Stromal cell of bone marrow (primary cell): Measurements from ENCODE around the gene HEMK1.

ENCODE experiments used
- DNase-seq: peaks from one replicate; pipeline ENCODE4 v3.0.0-alpha.2; 2012; ENCODE audit warnings: low read depth

The HEMK1 gene

DNA sequence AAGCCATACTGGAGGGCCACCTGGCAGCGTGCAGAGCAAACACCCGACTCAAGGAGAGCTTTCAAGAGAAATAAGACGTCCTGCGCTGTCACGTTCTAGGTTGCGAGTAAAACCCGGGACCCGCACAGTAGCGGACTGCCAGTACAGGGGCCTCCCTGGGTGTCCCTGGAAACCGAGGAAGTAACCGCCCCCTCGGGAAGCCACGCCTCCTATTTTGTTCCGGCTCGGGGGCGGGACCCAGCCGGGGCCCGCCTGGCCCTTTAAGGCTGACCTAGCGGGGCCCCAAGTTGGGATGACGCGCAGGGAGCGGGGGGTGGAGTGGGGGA is 47.4 kb downstream of the HEMK1 start:
- DNase-seq: peak; percentile 86

DNA sequence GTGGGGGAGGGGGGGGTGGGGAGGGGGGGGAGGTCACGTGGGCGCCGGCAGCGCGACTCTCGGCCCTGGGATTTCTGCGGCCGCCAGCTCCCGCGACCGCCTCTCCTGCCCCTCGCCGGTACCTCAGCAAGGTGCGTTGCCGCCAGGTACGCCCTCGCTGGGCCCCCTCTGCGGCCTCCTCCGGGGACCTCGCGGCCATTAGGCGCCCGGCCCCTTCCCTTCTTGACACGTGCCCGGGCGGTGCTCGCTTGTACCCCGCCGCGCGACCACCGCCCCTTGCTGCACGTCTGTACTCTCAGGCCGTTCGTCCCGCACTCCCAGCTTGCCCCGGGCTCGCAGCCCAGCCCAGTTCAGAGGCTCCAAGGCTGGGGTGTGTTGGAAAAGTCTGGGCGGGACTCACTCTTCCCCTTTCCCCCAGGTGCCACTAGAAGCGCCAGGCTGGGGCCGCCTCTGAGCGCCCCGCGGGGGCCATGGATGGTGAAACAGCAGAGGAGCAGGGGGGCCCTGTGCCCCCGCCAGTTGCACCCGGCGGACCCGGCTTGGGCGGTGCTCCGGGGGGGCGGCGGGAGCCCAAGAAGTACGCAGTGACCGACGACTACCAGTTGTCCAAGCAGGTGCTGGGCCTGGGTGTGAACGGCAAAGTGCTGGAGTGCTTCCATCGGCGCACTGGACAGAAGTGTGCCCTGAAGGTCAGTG is 47.9 kb downstream of the HEMK1 start, which contains the start of gene MAPKAPK3:
MAPKAPK3 (plus strand) TSS at position 56 of the 696 bp plus-strand sequence; CDS start at position 471, 415 bp downstream.
- no peak for DNase-seq

DNA sequence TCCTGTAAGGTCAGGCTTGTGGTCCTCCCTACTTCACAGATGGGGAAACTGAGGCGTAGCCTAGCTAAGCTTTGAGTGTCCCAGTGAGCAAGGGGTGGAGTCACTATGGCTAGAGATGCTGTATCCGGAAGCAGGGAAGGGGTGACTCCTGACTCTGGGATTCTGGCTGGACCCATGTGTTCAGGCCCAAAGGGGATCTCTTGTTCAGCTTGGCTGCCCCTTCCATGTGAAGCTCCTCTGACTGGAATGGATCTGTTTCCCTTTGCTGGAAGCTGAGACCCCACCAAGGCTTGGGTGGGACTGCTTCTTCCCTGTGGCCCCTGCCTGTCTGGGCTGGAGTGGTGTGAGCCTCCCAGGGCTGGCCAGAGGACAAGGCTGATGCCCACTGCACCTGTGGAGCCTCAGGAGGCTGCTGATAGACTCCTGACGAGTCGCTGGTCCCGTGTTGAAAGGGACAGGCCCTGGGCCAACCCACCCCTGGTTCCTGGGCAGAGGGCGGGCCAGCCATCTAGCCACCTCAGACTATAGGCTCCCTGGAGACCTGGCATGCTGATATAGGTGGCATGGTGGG is 48.7 kb downstream of the HEMK1 start:
- DNase-seq: no peak

DNA sequence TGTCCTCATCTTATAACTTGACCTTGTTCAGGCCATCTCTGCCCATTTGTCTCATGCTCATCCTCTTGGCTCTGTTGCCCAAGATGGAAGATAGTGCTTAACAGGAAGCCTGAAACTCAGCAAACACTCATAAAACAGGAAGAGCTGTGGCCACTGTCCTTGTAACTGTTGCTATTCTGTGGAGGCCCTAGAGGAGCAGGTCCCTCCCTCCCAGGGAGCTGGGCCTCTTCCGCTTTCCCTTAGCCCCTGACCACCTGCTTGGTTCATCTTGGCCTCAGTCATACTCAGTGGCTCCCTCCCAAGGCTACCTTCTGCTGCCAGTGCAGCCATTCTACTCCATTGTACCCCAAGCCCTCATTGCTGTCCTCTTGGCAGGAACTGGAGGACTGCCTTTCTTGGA is 51.1 kb downstream of the HEMK1 start:
- no peak for DNase-seq

DNA sequence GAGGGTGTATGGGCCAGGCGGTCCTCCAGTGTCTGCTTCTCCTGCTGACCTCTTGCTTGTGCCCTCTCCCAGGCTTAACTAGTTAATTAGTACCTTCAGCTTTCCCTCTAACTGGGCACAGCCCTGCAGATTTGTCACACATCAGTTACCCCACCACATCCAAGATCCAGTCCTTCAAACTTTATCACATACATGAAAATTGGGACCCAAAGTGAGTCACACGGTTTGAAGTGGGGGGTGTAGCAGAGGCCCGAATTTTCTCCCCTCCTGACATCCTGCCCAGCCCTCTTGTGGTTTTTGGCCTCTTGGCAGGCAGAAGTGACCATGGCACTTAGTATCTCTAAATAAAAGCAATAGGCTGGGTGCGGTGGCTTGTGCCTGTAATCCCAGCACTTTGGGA is 51.5 kb downstream of the HEMK1 start:
- DNase-seq: no peak

DNA sequence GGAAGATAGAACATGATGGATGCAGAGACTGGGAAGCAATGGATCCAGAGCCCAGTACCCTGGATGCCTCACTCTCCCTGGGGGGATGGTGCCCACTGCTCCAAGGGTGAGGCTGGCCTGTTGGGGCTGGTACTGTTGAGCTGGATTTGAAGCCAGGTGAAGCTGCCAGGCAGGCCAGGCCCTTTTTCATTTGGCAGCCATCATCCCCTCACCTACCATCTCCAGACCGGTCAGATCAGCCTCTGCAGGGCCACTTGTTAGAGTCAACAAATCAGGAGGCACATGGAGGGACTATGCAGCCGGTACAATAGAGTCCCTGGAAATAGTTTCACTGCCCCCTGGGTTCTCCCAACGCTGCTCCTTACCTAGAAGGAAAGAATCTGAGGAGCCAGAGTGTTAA is 53.6 kb downstream of the HEMK1 start:
- no peak for DNase-seq

DNA sequence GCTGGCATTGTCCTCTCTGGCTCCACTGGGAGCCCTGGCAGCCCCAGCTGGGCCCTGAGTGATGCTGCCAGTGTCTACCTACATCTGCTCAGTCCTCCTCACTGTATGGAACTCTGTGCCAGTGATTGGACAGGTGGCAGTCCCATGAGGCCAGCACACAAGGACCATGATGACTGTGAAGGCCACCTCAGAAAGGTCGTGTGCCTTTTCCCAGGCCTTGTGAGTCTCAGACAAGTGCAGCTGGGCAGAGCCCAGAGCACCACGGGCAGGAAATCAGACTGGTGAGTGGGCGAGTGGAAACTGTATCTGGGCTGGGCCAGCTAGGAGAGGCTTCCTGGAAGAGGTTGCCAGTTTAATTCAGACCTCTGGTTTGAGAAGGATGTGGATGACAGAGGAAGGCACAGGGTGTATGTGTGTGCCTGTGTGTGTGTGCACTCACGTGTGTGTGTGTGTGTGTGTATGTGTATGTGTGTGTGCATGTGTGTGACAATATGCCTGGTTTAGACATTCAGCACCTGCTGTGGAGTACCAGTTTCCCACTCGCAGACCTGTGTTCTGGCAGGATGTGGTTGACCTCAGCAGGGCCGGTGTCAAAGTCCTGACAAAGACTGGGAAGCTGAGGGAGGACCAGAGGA is 54.6 kb downstream of the HEMK1 start:
- no peak for DNase-seq

DNA sequence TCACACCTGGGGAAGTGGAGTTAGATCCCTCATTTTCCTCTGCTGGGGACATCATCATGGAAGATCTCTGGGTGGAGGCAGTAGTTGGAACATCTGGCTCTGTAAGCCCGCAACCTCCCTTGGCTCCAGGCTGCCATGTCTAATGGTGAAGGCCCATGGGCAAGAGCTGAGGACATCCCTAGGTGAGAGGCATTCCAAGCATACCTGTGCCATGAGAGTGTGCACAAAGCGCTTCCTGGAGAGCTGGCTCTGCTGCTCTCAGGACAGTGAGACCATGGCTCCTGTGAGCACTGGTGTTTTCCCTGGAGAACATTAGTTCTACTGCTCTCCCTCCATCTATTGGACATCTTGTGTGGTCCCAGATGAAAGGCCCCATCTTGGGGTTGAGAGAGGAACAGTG is 55.3 kb downstream of the HEMK1 start:
- DNase-seq: no peak

DNA sequence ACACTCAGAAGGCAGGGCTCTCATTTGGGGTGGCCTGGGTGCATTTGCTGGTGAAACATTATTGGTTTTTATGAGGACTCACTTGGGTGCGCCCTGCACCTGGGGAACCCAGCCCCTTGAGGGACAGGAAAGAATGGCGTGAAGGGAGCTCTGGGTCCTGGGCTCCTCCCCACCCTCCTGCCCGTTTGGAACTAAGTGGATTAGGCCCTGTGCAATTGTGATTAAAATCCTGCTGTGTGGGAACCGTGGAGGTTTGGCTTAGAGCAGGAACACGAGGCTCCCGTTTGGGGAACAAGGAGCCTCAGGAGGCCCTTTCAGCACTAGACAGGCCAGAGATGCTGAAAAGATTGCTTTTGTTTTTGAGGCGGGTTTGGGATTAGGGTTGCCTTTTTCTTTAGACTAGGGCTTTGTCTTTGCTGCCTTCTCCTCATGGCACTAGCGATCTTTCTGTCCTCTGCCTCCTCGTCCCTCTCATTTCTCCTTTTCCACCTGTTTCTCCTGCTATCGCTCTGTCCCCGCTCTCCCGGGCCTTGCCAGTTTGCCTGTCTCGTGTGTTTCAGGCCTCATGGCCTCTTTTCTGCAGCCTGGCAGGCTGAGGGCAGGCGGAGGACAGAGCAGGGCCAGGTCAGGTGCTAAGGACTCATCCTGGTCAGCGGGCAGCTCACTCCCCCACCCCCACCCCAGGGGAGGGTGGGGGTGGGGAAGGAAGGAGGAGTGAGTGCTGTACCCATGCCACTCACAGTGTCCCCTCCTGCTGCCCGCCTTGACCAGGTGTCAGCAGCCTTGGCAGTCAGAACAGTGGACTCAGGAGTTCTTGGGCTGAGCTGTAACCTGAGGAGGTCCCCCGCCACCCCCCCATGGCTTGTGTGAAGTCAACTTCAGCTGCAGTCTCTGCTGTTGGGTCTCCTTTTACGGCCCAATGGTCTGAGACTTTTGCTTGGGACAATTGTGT is 56.2 kb downstream of the HEMK1 start:
- no peak for DNase-seq

DNA sequence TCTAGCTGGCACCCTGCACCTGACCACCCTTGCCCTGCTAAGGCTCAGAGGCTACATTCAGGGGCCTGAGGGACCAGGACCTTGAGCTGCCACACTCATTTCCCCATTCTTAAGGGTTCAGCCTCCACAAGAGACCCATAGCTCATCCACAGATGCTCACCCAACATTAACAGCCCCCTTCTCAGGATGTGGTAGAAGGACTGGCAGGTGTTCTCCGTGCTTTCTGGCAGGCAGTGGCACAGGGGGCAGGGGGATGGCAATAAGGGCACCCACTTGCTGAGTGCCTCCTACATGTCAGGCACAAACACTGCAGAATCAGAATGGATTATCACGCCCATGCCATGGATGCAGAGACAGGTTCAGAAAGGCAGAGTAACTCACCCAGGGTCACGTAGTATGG is 57.1 kb downstream of the HEMK1 start:
- no peak for DNase-seq

DNA sequence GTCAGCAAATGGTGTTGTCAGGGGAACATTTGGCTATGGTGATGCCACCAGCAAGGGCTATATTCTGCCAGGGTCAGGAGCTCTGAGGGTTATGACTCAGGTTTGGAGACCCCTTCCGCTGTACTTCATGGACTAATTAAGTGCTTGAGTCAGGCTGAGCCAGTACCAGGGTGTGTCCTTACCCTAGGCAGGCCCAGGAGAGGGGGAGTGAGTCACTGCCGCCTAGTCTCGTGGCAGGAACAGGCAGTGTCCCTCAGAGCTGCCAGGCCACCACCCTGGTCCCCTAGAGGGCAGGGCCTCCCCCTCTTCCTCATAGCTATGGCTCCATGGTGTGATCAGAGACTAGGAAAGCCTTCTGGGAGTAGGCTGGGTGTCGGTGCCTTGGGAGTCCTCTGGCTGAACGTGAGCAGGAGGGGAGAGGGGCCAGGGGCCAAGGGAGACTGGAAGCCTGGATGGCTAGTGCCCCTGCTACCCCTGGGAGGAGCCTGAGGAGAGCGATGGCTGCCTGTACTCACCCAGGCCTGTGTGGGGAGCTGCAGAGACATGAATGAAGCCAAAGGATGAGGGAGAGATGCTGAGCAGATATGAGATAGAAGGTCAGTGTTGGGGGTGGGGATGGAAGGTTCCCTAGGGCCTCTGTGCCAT is 58.2 kb downstream of the HEMK1 start:
- DNase-seq: peak; percentile 67

DNA sequence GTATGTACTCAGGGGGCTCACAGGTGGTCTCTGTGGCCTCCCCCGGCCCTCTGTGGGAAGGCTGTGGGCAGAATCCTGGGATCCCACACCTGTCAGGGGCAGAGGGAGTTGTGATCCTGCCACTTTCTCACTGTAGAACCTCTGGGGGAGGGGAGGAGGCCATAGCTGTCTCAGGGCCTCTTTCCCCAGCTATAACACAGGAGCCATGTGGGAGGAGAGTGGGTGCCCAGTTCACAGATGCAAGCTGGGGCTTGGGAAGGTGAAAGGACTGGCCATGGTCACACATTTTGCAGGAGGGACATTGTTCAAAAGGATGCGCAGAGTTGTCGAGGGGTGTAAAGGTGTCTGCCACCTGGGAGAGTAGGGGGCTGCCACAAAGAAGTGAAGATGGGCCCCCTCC is 59.3 kb downstream of the HEMK1 start:
- no peak for DNase-seq

DNA sequence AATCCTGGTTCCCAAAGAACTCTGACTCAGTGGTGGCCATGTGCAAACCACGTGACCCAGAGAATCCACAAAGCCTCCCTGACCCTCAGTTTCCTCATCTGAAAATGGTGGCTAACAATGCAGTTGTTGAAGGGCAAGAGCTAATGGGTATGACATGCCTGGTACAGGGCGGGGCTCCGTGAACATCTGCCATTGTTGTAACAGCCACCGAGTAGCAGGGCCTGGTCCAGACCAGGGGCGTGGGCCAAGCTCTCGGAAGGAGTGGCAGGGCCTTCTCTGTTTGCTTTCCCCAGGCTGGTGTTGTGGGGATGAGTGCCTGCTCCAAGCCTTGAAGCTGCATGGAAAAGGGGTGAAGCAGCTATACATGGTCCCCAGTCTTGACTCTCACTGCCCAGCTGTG is 61.1 kb downstream of the HEMK1 start:
- DNase-seq: no peak

DNA sequence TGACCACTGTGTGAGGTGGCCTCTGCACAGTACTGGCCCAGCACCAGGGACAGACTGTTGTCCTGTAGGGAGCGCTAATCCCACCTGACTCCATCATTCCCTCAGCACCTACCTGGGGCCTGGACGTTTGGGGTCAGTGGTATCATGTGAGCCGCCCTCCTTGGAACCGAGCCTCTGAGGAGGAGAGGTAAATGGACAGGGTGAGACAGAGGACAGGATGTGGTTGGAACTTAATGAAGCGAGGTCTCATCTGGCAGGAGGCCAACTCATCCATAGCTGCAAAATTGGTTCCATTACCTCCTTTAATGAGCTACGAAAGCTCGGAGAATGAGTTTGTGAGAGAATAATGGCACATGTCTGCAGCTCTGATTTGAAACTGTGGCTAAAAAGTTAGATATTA is 61.6 kb downstream of the HEMK1 start:
- DNase-seq: no peak

DNA sequence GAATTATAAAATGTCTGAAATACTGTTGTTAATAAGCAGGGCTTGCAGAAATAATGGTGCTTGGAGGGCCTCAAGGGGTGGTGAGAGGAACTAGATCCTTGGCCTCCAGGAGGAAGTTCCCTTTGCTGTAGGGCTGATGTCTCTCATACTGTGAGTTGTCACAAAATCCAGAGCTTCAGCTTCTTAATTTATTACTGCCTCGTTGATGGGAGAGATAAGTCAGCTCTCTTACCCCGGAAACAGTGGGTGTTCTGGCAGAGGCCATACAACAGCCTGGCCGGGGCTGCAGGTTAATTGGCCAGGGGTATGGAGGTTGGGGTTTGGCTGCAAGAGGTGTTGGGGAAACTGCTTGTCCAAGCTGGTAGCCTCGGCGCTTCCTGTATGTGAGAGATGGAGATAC is 63.1 kb downstream of the HEMK1 start:
- DNase-seq: no peak

DNA sequence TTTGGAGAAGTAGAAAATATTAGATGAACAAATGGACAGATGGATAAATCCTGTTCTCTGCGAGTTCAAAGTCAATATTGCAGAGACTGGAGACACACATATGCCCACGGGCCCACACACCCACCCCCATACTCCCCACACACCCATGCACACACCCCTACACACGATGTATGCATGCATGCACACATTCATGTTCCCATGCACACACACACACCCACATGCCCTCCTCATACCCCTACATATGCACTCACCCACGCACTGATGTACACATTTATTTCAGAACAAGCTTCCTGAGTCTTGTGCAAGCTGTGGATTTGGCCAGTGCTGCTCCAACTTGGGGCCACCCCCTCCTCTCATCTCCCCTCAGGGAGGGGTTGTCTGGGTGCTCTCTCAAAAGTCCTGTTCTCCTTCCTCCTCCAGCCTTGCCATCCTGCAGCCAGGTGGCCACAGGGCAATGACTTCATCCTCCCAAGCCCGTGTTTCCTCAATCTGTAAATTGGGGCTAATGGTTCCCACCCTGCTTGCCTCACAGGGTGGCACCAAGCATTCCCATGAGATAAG is 64.0 kb downstream of the HEMK1 start:
- no peak for DNase-seq

DNA sequence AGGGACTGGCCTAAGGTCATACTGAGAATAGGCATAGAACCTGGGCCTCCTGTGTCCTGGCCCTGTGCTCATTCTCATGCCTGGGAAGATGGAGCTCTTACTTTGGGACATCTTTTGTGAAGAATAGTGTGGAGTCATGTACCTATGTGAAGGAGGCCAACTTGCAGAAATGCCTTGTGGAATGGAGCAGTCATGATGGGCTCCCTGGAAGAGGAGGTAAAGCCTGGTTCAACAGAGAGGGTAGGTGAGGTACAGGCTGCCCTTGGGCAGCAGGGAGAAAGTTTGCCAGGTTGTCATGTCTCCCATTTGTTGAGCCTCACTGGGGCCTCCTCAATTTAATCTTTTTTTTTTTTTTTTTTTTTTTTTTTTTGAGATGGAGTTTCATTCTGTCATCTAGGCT is 65.7 kb downstream of the HEMK1 start:
- no peak for DNase-seq

DNA sequence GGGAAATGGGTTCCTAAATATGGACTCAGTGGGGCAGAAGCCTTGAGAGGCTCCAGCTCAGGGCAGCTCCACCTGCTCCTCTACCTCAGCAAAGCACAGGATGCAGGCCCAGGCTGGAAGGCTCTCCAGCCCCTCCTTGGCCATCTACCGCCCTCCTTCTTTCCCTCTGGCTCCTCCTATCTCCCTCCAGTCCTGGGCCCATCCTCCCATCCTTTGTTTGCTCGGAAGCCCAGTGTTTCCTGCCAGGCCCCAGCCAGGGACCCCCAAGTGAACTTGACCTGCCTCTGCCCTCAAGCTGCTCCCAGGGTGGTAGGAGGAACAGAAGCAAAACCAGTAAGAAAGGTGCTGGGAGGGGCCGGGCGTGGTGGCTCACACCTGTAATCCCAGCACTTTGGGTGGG is 67.7 kb downstream of the HEMK1 start:
- DNase-seq: no peak

DNA sequence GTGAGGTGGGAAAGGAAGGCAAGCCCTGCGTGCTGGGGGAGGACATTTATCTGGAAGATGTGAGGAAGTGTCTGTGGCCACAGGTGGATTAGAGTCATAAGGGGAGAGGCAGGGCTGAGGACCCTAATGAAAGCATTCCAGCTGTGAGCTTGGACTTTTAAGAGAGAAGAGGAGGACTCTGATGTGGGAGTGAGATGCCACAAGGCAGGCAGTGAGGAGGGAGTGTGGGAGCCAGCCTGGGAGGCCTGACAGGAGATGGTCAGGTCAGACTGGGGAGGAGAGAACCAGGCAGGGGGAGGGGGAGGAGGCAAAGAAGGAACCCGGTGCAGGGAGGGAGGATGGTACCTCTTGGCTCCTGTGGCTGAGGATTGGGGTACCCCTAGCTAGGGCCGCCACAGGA is 68.6 kb downstream of the HEMK1 start:
- DNase-seq: no peak

DNA sequence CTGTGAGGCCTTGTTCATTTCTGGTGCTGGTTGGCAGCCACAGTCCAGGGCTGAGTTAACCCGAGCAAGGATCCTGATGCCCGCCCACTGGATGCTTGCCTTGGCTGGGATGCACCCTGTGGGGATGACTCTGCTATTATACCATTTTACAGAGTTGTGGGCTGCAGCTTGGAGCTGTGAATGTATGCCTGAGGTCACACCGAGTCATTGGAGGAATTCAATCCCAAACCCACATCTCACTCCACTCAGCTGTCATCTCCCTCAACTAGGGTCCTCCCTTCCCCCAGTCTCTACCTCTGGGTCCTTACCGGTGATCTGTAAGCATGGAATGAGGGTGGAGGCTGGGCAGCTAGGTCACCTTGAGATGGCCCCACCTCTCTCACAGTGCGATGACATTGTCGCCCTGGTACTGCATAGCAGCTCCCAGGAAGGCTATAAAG is 69.8 kb downstream of the HEMK1 start:
- DNase-seq: peak; percentile 74

DNA sequence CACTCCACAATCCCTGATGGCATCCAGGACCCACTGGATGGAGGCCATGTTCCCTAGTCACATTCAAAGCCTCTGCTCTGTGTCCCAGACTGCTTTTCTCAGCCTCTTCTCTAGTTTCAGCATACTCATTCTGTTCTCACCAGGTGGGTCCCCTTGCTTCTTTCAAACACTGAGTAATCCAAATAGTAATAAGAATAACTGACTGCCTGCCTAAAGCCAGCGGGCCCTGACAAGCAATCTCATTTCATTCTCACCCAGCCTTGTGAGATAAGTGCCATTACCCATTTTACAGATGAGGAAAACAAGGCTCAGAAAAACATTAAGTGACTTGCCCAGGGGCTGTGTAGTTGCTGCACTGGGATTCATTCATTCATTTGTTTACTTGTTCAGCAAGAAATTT is 73.1 kb downstream of the HEMK1 start:
- DNase-seq: no peak

DNA sequence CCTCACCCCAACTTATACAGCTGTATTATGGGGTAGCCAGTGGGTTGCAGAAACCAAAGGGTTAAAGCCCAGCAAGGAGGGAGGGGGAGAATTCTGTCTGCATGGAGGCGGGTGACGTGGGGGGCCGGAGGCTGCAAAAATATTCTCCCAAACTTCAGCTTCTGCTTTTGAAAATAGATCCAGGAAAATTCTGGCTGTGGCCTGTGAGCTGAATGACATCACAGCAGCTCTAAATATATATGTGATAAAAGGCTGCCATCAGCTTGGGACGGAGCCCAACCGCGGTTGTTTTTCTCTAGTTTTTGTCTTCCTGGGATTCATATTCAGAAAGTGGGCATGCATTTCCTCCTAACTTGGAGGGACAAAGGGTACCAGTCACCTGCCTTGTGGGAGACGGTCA is 75.2 kb downstream of the HEMK1 start:
- no peak for DNase-seq
